Endothelial cell (in vitro differentiated cells): ENCODE results near the gene AGPAT4. TPM values are rescaled to one million over a fixed set of nuclear protein-coding genes. Genes with fewer than 3 reads are reported as not detected.

Experiments
- DNase-seq: peaks from one replicate; pipeline ENCODE4 v3.0.0; 2021; ENCODE audit warnings: low spot score
- H3K27ac Mint-ChIP-seq: one replicate; pipeline ENCODE4 v1.8.0; 2021; ENCODE audit warnings: mixed read lengths, inconsistent platforms; ENCODE audit not compliant: unreplicated experiment
- H3K27me3 Mint-ChIP-seq: one replicate; pipeline ENCODE4 v1.8.0; 2021; ENCODE audit warnings: mild to moderate bottlenecking, moderate library complexity, mixed read lengths, inconsistent platforms; ENCODE audit not compliant: unreplicated experiment
- H3K36me3 Mint-ChIP-seq: one replicate; pipeline ENCODE4 v1.8.0; 2021; ENCODE audit warnings: mild to moderate bottlenecking, low read depth, mixed read lengths, inconsistent platforms; ENCODE audit not compliant: unreplicated experiment
- H3K4me1 Mint-ChIP-seq: one replicate; pipeline ENCODE4 v1.8.0; 2021; ENCODE audit warnings: mild to moderate bottlenecking, mixed read lengths, inconsistent platforms; ENCODE audit not compliant: unreplicated experiment
- H3K4me3 Mint-ChIP-seq: one replicate; pipeline ENCODE4 v1.8.0; 2021; ENCODE audit warnings: mild to moderate bottlenecking, mixed read lengths, inconsistent platforms; ENCODE audit not compliant: unreplicated experiment
- H3K9me3 Mint-ChIP-seq: one replicate; pipeline ENCODE4 v1.8.0; 2021; ENCODE audit warnings: mixed read lengths, inconsistent platforms; ENCODE audit not compliant: unreplicated experiment
- CTCF ChIP-seq: fragments of 200-600 bp; sonication (generic); IDR thresholded peaks from one replicate; pipeline ENCODE4 v1.5.0; 2021; ENCODE audit warnings: antibody characterized with exemption; ENCODE audit not compliant: unreplicated experiment
- total RNA-seq: library from RNA; stranded (reverse); fragmentation: NEBNext Ultra II Directional; extraction: Animal tissue kit (Norgen Biotek cat#: 25700); gene quantifications from one replicate; pipeline ENCODE4 v1.2.1, GENCODE V29; 2021; ENCODE audit not compliant: unreplicated experiment

Gene AGPAT4
- total RNA-seq, 1 donor from 2014 or later: 25.2 TPM

DNA sequence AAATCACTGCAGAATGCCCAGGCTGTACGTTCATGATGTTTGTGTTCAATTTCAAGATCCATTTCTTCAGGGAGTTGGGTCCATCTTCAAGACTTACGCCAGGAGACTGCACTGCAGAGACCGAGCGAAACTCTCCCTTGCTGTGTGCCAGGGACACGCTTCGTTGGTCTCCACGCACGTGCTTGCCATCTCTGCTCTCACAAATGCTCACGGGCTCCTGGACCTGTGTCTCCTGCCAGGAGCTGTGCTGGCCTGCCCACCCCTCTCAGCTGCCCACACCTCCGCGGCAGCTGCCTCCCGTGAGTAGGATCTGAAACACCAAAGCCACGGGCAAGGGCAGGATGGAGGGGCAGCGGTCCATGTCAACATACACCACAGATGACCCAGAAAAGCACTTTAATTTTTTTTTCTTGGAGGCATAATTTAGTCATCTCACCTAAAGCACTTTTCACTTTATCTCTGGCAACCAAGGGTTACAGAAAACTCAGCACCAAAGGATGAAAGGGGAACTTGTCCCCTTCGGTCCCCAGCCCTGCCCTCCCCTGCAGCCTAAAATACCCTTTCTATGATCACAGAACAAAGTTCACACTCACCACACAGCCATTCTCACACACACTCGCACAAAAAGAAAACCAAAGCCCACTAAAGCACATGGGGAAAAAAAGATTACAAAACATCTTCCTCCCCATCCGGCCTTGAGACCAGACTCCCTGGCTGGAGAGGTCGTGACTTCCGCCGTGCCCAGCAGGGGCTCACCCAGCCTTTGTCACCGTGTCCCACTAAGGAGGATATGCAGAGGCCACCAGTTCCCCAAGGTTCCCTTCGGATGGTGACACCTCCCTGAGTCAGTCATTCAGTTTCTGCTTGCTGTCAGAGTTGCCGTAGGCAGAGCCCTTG, 137.9 kb downstream of the AGPAT4 start:
- Mint-ChIP-seq H3K4me1 (peaks cover 8% of the 10 kb centered on the region), H3K27ac (peak overlapping the region; percentile 64), H3K27me3 (peaks cover 9% of the 10 kb centered on the region), H3K9me3 (no peaks in the 10 kb centered on the region), H3K36me3 (peaks cover 35% of the 10 kb centered on the region), H3K4me3 (peak overlapping the region; percentile 1)
- DNase-seq: no peak
- no peak for TF ChIP-seq CTCF

DNA sequence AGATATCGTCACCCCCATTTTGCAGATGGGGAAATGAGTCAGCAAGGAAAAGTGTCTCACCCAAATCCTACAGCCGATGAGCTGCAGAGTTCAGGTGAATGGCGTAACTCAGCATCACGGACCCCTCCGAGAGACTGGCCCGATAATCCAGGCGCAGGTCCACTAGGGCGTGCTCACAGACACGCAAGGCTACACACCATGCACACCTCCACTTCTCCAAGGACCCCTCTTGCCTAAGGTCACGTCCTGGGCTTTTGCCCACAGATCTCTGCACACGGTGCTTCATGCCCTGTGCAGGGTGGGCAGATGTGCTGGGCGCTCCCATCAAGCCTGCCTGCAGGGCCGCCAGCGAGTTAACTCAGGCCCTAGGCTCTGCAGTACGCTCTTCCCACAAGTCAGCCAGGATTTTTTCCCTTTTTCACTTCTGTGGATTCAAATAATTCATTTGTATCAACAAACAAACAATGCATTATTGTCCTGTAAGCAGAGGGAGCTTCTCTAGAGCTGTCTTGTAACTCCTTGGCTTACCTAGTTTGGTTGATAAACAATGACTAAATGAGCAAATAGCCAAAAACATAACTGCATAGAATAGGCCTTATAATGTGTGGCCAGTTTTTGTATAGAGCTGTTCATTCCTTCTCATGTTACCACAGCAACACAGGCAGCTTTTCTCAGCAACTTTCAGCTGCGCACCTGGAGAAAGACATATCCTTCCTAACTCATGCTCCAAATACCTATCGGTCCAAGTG, 139.1 kb downstream of the AGPAT4 start:
- peaks cover 45% of the 10 kb centered on the region for H3K36me3 Mint-ChIP-seq
- DNase-seq: no peak
- no peaks in the 10 kb centered on the region for H3K9me3 Mint-ChIP-seq
- H3K4me1 Mint-ChIP-seq: peaks cover 8% of the 10 kb centered on the region
- peaks cover 9% of the 10 kb centered on the region for H3K27me3 Mint-ChIP-seq
- no peak overlapping the region for H3K27ac Mint-ChIP-seq
- TF ChIP-seq CTCF: no peak
- peak overlapping the region; percentile 29 for H3K4me3 Mint-ChIP-seq

DNA sequence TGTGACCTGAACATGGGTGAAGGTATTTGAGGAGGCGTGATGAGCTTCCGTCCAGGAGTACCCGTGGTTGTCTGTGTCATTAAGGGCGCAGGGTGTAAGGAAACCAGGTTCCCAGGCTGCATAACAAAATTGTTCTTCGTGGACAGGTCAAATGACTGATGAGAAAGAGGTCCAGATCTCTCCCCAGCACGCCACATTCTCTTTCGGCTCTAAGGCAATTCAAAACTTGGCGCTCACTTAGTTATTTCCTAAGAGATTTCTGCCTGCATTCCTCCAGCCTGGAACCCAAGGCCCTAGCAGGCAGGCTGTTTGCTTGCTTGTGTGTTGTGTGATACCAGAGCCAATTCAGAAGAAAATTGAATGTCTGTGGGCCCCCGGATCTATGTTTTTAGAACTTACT, 139.9 kb downstream of the AGPAT4 start:
- Mint-ChIP-seq H3K4me3 (no peak overlapping the region), H3K36me3 (peaks cover 52% of the 10 kb centered on the region), H3K27me3 (peaks cover 9% of the 10 kb centered on the region), H3K9me3 (no peaks in the 10 kb centered on the region), H3K4me1 (peaks cover 8% of the 10 kb centered on the region), H3K27ac (no peak overlapping the region)
- DNase-seq: no peak
- TF ChIP-seq CTCF: no peak

GRCh38 chr6:161132384-161132783, 141.5 kb downstream of the AGPAT4 start:
- no peak for TF ChIP-seq CTCF
- Mint-ChIP-seq H3K36me3 (peaks cover 55% of the 10 kb centered on the region), H3K9me3 (peaks cover 2% of the 10 kb centered on the region), H3K4me3 (no peak overlapping the region), H3K4me1 (peaks cover 8% of the 10 kb centered on the region), H3K27me3 (peaks cover 9% of the 10 kb centered on the region), H3K27ac (no peak overlapping the region)
- DNase-seq: no peak
